HepG2 (cell line): Measurements from ENCODE around the gene SIM1. TPM values are rescaled to one million over a fixed set of nuclear protein-coding genes. Genes with fewer than 3 reads are reported as not detected.

Experiments
- ATAC-seq: fragments of 200-7000 bp; cut with Tn5 transposase; 3 replicates; pipeline ENCODE4 v1.9.1; 2020; ENCODE audit warnings: mild to moderate bottlenecking, moderate library complexity
- BruUV-seq: library from RNA; stranded (reverse); fragments of 400-500 nt; replicated peaks from 2 replicates; lab custom pipeline; 2021; lab: Mats Ljungman, UMichigan
- CTCF ChIA-PET: fragments of 300-600 bp; formaldehyde crosslinking; extraction: SDS; loops from one replicate; lab custom pipeline; 2021; ENCODE audit warnings: low total read pairs, inconsistent platforms, low intra/inter-chr PET ratio; lab: Yijun Ruan, JAX
- POLR2A ChIA-PET: fragments of 350-600 bp; sonication (Branson Sonifier 250); formaldehyde crosslinking; loops from one replicate; lab custom pipeline; 2020; ENCODE audit warnings: antibody characterized with exemption, inconsistent platforms; lab: Yijun Ruan, JAX
- DNase-seq: peaks from one replicate; pipeline ENCODE4 v3.0.0-alpha.2; 2015; ENCODE audit warnings: low spot score
- FAIRE-seq: peaks from 3 replicates; lab custom pipeline; 2011; peaks lifted over from hg19 to GRCh38; lab: Jason Lieb, UNC
- H2AFZ ChIP-seq: one replicate; pipeline ENCODE4 v1.6.1; 2011; ENCODE audit warnings: low read length, inconsistent platforms
- H3K27ac ChIP-seq: fragments of 300-600 bp; 3 replicates; pipeline ENCODE4 v1.8.0; 2011; ENCODE audit warnings: mixed run types, mild to moderate bottlenecking, mixed read lengths, low read length, inconsistent platforms; ENCODE audit not compliant: insufficient read depth; ENCODE audit errors: extremely low read length
- H3K27me3 ChIP-seq, 2 experiments: fragments of 200-600 bp in 1 of 2; 2 replicates in 1 of 2; 3 replicates in 1 of 2; pipeline versions ENCODE4 v1.6.0 to v1.8.0; 2011; ENCODE audit warnings: low read length in 2 of 2, mild to moderate bottlenecking in 2 of 2, moderate library complexity in 2 of 2, inconsistent platforms in 1 of 2; ENCODE audit not compliant: insufficient read depth in 2 of 2, control insufficient read depth in 1 of 2
- H3K36me3 ChIP-seq, 2 experiments: fragments of 200-600 bp in 1 of 2; replicated peaks in 1 of 2; 2 replicates in 1 of 2; 3 replicates in 1 of 2; pipeline versions ENCODE4 v1.5.1 to v1.8.0; 2011; ENCODE audit warnings: low read length in 2 of 2, inconsistent platforms in 1 of 2; ENCODE audit not compliant: insufficient read depth in 2 of 2, control insufficient read depth in 1 of 2
- H3K4me1 ChIP-seq: 2 replicates; pipeline ENCODE4 v1.5.1; 2012; ENCODE audit warnings: low read length, inconsistent platforms; ENCODE audit not compliant: insufficient read depth
- H3K4me2 ChIP-seq: 2 replicates; pipeline ENCODE4 v1.6.0; 2011; ENCODE audit warnings: low read depth, low read length, inconsistent platforms
- H3K4me3 ChIP-seq, 3 experiments: fragments of 200-600 bp in 1 of 3; sonication (generic), shearing (Covaris generic) in 1 of 3; replicated peaks in 1 of 3; 2 replicates each; pipeline ENCODE4 v1.5.1; 2011 to 2016; ENCODE audit warnings: low read length in 3 of 3, inconsistent platforms in 2 of 3, low read depth in 2 of 3, mild to moderate bottlenecking in 2 of 3, control low read depth in 1 of 3, mixed read lengths in 1 of 3; ENCODE audit not compliant: insufficient read depth in 1 of 3
- H3K79me2 ChIP-seq: one replicate; pipeline ENCODE4 v1.6.1; 2011; ENCODE audit warnings: low read length, inconsistent platforms; ENCODE audit not compliant: insufficient read depth
- H3K9ac ChIP-seq: 2 replicates; pipeline ENCODE4 v1.6.0; 2011; ENCODE audit warnings: mild to moderate bottlenecking, low read depth, low read length, inconsistent platforms; ENCODE audit not compliant: insufficient read depth
- H3K9me3 ChIP-seq: 2 replicates; pipeline ENCODE4 v1.5.1; 2012; ENCODE audit warnings: mild to moderate bottlenecking, low read length
- H4K20me1 ChIP-seq: 2 replicates; pipeline ENCODE4 v1.6.0; 2011; ENCODE audit warnings: inconsistent platforms, mild to moderate bottlenecking, low read length, moderate library complexity; ENCODE audit not compliant: insufficient read depth
- BRD4 ChIP-seq: sonication (generic); formaldehyde crosslinking; IDR thresholded peaks from 2 replicates; pipeline ENCODE4 v1.4.0; 2020; ENCODE audit warnings: missing genetic modification reagents
- HDAC1 ChIP-seq: sonication (generic); formaldehyde crosslinking; IDR thresholded peaks from 2 replicates; pipeline ENCODE4 v1.5.1; 2020; ENCODE audit warnings: mild to moderate bottlenecking, missing genetic modification reagents
- HIC2 ChIP-seq: sonication (generic); formaldehyde crosslinking; IDR thresholded peaks from 2 replicates; pipeline ENCODE4 v1.9.0; 2022; ENCODE audit warnings: low read depth, missing genetic modification reagents
- MNT ChIP-seq: fragments of 450-650 bp; IDR thresholded peaks from 2 replicates; pipeline ENCODE4 v1.6.1; 2016
- NFYB ChIP-seq: sonication (generic); formaldehyde crosslinking; IDR thresholded peaks from 2 replicates; pipeline ENCODE4 v1.4.0; 2020; ENCODE audit warnings: missing genetic modification reagents
- ZBTB49 ChIP-seq: sonication (generic); formaldehyde crosslinking; IDR thresholded peaks from 2 replicates; pipeline ENCODE4 v1.4.0; 2020; ENCODE audit warnings: missing genetic modification reagents, borderline replicate concordance
- ZNF44 ChIP-seq: sonication (generic); formaldehyde crosslinking; IDR thresholded peaks from 2 replicates; pipeline ENCODE4 v1.5.1; 2020; ENCODE audit warnings: mild to moderate bottlenecking, missing genetic modification reagents
- ZNF512 ChIP-seq: sonication (generic); formaldehyde crosslinking; IDR thresholded peaks from 2 replicates; pipeline ENCODE4 v1.4.0; 2020; ENCODE audit warnings: mild to moderate bottlenecking, missing genetic modification reagents
- ZNF574 ChIP-seq: sonication (generic); formaldehyde crosslinking; IDR thresholded peaks from 2 replicates; pipeline ENCODE4 v1.4.0; 2020; ENCODE audit warnings: missing genetic modification reagents
- WGBS: methylation state at CpG from one replicate; pipeline ENCODE4 v1.1.6; 2017; ENCODE audit warnings: low lambda C conversion rate; 5-methylcytosine and 5-hydroxymethylcytosine counted together
- in situ Hi-C: cut with HindIII; loops from 2 replicates; pipeline ENCODE4 v1.10.0; 2017; ENCODE audit warnings: low pct_unique_long_range_greater_than_20kb; ENCODE audit not compliant: extremely low pct_ligation_motif_present
- intact Hi-C: fragments of 100-400 bp; cut with micrococcal nuclease; formaldehyde crosslinking; loops from one replicate; pipeline ENCODE4 v1.10.0; 2022; ENCODE audit not compliant: unreplicated experiment
- polyA plus RNA-seq, 8 experiments: library from polyadenylated mRNA; depleted of rRNA in 3 of 8; stranded (reverse) in 7 of 8; unstranded in 1 of 8; fragments of >200 nt; fragmentation: Illumina TruSeq in 4 of 8; extraction: Trizol in 4 of 8; gene quantifications; 2 replicates each; pipeline versions ENCODE4 v1.2.1 to v1.2.3, GENCODE V29; 2011 to 2016; ENCODE audit warnings: low read depth in 4 of 8, missing spikeins in 1 of 8, mixed read lengths in 1 of 8; ENCODE audit not compliant: insufficient read depth in 1 of 8
- total RNA-seq, 5 experiments: library from RNA; depleted of rRNA; stranded (reverse); fragments of >200 nt; fragmentation: Illumina TruSeq; extraction: Trizol; gene quantifications; 2 replicates each; pipeline ENCODE4 v1.2.3, GENCODE V29; 2016; ENCODE audit warnings: low read depth in 1 of 5

SIM1 gene
- total and polyA plus RNA-seq, 2 of the 13 experiments (the other 11 are each of a cell fraction or from before 2014, with no cell fraction given): not detected

GRCh38 chr6:100458841-100459591 lies 5.7 kb downstream of the SIM1 start:
- ATAC-seq (no peak), FAIRE-seq (no peak), DNase-seq (no peak)
- Histone ChIP-seq H3K27ac (no peak overlapping the region), H3K9ac (no peak overlapping the region), H3K27me3 (peaks cover 9 to 61% of the 10 kb centered on the region in 2 experiments), H3K36me3 (no peaks in the 10 kb centered on the region), H2AFZ (no peak overlapping the region), H4K20me1 (peaks cover 2% of the 10 kb centered on the region; the same call in 1 of the 2 replicates), H3K4me1 (no peaks in the 10 kb centered on the region), H3K79me2 (no peaks in the 10 kb centered on the region), H3K4me2 (no peak overlapping the region), H3K9me3 (no peaks in the 10 kb centered on the region), H3K4me3 (no peak overlapping the region)
- BruUV-seq: no TSS peak
- ChIA-PET CTCF (no interaction called here), POLR2A (no interaction called here)
- in situ Hi-C loops (no loop called here), intact Hi-C loops (no loop called here)
- 27% methylated on average over 10 of the region's 10 CpGs for WGBS
- TF ChIP-seq BRD4: no peak
- TF ChIP-seq ZNF512 (CRISPR knock-in tag): no peak
- no peak for TF ChIP-seq HIC2 (CRISPR knock-in tag)
- TF ChIP-seq HDAC1 (CRISPR knock-in tag): no peak
- no peak for TF ChIP-seq ZNF574
- TF ChIP-seq NFYB: no peak
- no peak for TF ChIP-seq MNT
- no peak for TF ChIP-seq ZBTB49 (CRISPR knock-in tag)
- no peak for TF ChIP-seq ZNF44
